Frontal cortex (tissue), 4 donors: ENCODE data around the gene COL13A1. TPM values are rescaled to one million over a fixed set of nuclear protein-coding genes. Genes with fewer than 3 reads are reported as not detected.
A peak's percentile ranks its signal among the peaks of the same experiment; 100 is the strongest.

Source experiments
- DNase-seq, 2 donors: peaks; one replicate each; pipeline ENCODE4 v3.0.0; 2012; ENCODE audit warnings: low spot score in 2 of 2
- FAIRE-seq: peaks from 2 replicates; lab custom pipeline; 2012; peaks lifted over from hg19 to GRCh38; lab: Jason Lieb, UNC
- total RNA-seq: library from RNA; depleted of rRNA; stranded (reverse); fragments of >200 nt; gene quantifications from one replicate; pipeline ENCODE4 v1.2.3, GENCODE V29; 2014
- donor health status: control.
- donor health status: control.
- donor health status: control.

COL13A1 gene
- total RNA-seq, 1 donor from 2014 or later: 2.0 TPM

- DNase-seq (no peak), FAIRE-seq (no peak)
Measured at GRCh38 chr10:69842020-69842419, 40.3 kb downstream of the COL13A1 start.

GRCh38 chr10:69842882-69843281, 41.2 kb downstream of the COL13A1 start:
- DNase-seq (no peak), FAIRE-seq (no peak)

GRCh38 chr10:69843923-69844322, 42.2 kb downstream of the COL13A1 start:
- FAIRE-seq: no peak
- DNase-seq: no peak

GRCh38 chr10:69844698-69845097, 43.0 kb downstream of the COL13A1 start:
- no peak for FAIRE-seq
- DNase-seq: no peak

- no peak for FAIRE-seq
- peak in 1 of 2 donors; percentile 37 for DNase-seq
Measured at GRCh38 chr10:69845574-69846292, 44.0 kb downstream of the COL13A1 start.

GRCh38 chr10:69846293-69846921, 44.7 kb downstream of the COL13A1 start:
- no peak for DNase-seq
- FAIRE-seq: no peak

GRCh38 chr10:69847458-69847857, 45.8 kb downstream of the COL13A1 start:
- FAIRE-seq (no peak), DNase-seq (no peak)

GRCh38 chr10:69847883-69848282, 46.2 kb downstream of the COL13A1 start:
- DNase-seq (no peak), FAIRE-seq (no peak)

- FAIRE-seq: no peak
- DNase-seq: no peak
Measured at GRCh38 chr10:69848454-69848853, 46.7 kb downstream of the COL13A1 start.

- FAIRE-seq: no peak
- no peak for DNase-seq
Measured at GRCh38 chr10:69849825-69850224, 48.1 kb downstream of the COL13A1 start.

GRCh38 chr10:69850440-69850839, 48.7 kb downstream of the COL13A1 start:
- FAIRE-seq (no peak), DNase-seq (no peak)

GRCh38 chr10:69851306-69851705, 49.6 kb downstream of the COL13A1 start:
- no peak for FAIRE-seq
- DNase-seq: no peak

GRCh38 chr10:69853064-69853463, 51.4 kb downstream of the COL13A1 start:
- DNase-seq (no peak), FAIRE-seq (no peak)

- FAIRE-seq (no peak), DNase-seq (no peak)
Measured at GRCh38 chr10:69854511-69855345, 53.0 kb downstream of the COL13A1 start.

- DNase-seq (no peak), FAIRE-seq (no peak)
Measured at GRCh38 chr10:69855346-69856111, 53.8 kb downstream of the COL13A1 start.

- no peak for FAIRE-seq
- DNase-seq: no peak
Measured at GRCh38 chr10:69856601-69857166, 55.0 kb downstream of the COL13A1 start.

- DNase-seq: no peak
- FAIRE-seq: no peak
Measured at GRCh38 chr10:69858201-69858600, 56.5 kb downstream of the COL13A1 start.

- no peak for DNase-seq
- no peak for FAIRE-seq
Measured at GRCh38 chr10:69860271-69860670, 58.6 kb downstream of the COL13A1 start.
